Neural cell (in vitro differentiated cells): Measurements from ENCODE around the gene SYT11.

Source experiments
- EZH2 ChIP-seq: fragments of 200-600, 300-800 bp; shearing (Covaris generic), sonication (generic); IDR thresholded peaks from 2 replicates; pipeline ENCODE4 v1.6.1; 2014; ENCODE audit warnings: antibody characterized with exemption, low read length, borderline replicate concordance, mild to moderate bottlenecking; ENCODE audit not compliant: insufficient read depth, poor library complexity, severe bottlenecking
- POLR2AphosphoS5 ChIP-seq: IDR thresholded peaks from 2 replicates; pipeline ENCODE4 v1.6.1; 2012

DNA sequence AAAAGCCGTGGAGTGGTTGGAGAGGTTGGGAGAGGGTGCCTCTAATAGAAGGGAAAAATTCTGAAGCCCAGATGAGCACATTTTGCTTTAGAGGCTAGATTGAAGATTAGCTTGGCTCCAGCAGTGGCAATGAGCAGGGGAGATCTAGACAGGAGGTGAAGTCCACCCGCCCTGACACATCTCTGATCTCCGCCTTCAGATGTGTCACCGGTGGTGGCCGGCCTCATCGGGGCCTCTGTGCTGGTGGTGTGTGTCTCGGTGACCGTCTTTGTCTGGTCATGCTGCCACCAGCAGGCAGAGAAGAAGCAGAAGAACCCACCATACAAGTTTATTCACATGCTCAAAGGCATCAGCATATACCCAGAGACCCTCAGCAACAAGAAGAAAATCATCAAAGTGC, 8.4 kb downstream of the SYT11 start:
- TF ChIP-seq POLR2AphosphoS5 (no peak), EZH2 (no peak)
